ENCODE results near the gene LIN28A.

LIN28A gene, protein sequence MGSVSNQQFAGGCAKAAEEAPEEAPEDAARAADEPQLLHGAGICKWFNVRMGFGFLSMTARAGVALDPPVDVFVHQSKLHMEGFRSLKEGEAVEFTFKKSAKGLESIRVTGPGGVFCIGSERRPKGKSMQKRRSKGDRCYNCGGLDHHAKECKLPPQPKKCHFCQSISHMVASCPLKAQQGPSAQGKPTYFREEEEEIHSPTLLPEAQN

DNA sequence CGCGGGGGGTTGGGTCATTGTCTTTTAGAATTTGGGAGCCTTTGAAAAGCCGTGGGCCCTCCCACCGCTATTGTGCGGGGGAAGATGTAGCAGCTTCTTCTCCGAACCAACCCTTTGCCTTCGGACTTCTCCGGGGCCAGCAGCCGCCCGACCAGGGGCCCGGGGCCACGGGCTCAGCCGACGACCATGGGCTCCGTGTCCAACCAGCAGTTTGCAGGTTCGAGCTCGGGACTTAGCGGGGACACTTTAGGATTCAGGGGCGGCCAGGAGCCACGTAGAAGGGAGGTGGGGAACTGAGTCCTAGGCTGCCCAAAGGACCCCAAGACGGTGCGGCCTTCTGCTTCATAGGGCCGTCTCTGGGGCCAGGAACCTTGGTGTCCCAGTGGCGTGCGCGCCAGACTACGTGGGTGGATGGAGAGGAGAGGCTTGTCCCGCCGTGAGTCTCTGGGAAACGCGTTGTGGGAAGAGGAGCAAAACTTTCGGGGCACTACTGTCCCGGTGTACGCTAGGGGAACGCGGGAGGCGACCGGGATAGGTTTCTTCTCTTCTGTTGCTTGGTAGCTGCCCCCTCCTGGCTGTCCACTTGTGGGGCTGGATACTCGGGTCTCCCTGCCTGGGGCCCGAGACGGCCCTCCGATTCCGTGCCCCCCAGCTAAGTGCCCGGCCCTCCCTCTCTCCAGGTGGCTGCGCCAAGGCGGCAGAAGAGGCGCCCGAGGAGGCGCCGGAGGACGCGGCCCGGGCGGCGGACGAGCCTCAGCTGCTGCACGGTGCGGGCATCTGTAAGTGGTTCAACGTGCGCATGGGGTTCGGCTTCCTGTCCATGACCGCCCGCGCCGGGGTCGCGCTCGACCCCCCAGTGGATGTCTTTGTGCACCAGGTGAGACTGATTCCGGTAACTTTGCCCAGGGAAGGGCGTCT, at the start of gene LIN28A:
Gene LIN28A, plus strand, starts transcription at position 112 of the 918 bp plus-strand sequence. Its CDS starts 75 bp downstream, at position 187.
- Histone ChIP-seq H3K27me3 (ENCODE audit: control insufficient read depth, insufficient read depth, low read length) (no peaks in the 10 kb centered on the region), H3K36me3 (ENCODE audit: control insufficient read depth, insufficient read depth, low read length) (peaks cover 48% of the 10 kb centered on the region), H3K9me3 (ENCODE audit: control insufficient read depth, insufficient read depth, low read depth, low read length) (no peaks in the 10 kb centered on the region), H3K4me1 (ENCODE audit: control insufficient read depth, insufficient read depth, low read length) (peaks cover 37% of the 10 kb centered on the region), H3K9ac (ENCODE audit: low read length) (peak within 1 kb of the TSS; percentile 100), H3K27ac (ENCODE audit: low read depth, low read length) (peak within 1 kb of the TSS; percentile 97), H3K4me3 (ENCODE audit: low read depth, low read length) (peak within 1 kb of the TSS; percentile 93)

DNA sequence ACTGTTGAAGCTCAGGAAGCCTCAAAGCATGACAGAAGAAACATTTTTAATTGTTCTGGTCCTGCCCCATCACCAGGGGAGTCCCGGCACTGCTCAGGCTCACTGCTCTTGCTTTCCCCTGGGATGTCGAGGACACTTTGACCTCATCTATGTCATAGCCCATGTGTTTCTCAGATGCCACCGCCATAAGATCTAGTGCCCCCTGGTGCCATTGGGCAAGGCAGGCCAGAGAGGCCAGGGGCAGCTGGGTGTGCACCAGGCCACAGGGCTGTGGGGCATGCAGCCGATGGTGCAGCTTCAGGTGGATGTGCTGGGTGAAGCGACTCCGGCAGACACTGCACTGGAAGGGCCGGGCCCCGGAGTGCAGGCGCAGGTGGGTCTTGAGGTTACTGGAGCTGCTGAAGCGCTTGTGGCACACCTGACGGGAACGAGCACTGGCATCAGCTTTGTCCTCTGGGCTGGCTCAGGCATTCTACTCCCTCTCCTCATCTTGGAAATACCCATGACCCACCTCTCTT, 49.0 kb upstream of the LIN28A start:
- Histone ChIP-seq H3K36me3 (ENCODE audit: control insufficient read depth, insufficient read depth, low read length) (no peaks in the 10 kb centered on the region), H3K4me1 (ENCODE audit: control insufficient read depth, insufficient read depth, low read length) (peaks cover 30% of the 10 kb centered on the region), H3K9ac (ENCODE audit: low read length) (no peak overlapping the region), H3K9me3 (ENCODE audit: control insufficient read depth, insufficient read depth, low read depth, low read length) (no peaks in the 10 kb centered on the region), H3K4me3 (ENCODE audit: low read depth, low read length) (no peak overlapping the region), H3K27me3 (ENCODE audit: control insufficient read depth, insufficient read depth, low read length) (peaks cover 63% of the 10 kb centered on the region), H3K27ac (ENCODE audit: low read depth, low read length) (no peak overlapping the region)

DNA sequence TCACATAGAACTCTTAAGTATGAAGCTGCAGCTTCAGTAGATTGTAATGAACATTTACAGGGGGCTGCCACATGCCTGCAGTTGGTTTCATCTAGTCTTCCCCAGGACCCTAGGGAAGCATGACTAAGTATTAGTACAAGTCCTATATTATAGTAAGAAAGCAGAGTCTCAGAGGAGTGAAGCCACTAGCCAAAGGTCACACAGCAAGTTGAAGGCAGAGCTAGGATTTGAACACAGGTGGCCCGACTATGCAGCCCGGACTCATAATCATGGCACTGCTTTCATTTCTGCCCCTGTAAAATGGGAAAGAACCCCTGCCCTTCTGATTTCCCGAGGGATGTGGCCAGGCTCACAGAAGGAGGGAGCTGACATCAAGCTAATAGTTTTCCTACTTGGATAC, 48.3 kb upstream of the LIN28A start:
- Histone ChIP-seq H3K27me3 (ENCODE audit: control insufficient read depth, insufficient read depth, low read length) (peaks cover 63% of the 10 kb centered on the region), H3K27ac (ENCODE audit: low read depth, low read length) (no peak overlapping the region), H3K9me3 (ENCODE audit: control insufficient read depth, insufficient read depth, low read depth, low read length) (no peaks in the 10 kb centered on the region), H3K36me3 (ENCODE audit: control insufficient read depth, insufficient read depth, low read length) (no peaks in the 10 kb centered on the region), H3K4me3 (ENCODE audit: low read depth, low read length) (no peak overlapping the region), H3K4me1 (ENCODE audit: control insufficient read depth, insufficient read depth, low read length) (peaks cover 26% of the 10 kb centered on the region), H3K9ac (ENCODE audit: low read length) (no peak overlapping the region)

DNA sequence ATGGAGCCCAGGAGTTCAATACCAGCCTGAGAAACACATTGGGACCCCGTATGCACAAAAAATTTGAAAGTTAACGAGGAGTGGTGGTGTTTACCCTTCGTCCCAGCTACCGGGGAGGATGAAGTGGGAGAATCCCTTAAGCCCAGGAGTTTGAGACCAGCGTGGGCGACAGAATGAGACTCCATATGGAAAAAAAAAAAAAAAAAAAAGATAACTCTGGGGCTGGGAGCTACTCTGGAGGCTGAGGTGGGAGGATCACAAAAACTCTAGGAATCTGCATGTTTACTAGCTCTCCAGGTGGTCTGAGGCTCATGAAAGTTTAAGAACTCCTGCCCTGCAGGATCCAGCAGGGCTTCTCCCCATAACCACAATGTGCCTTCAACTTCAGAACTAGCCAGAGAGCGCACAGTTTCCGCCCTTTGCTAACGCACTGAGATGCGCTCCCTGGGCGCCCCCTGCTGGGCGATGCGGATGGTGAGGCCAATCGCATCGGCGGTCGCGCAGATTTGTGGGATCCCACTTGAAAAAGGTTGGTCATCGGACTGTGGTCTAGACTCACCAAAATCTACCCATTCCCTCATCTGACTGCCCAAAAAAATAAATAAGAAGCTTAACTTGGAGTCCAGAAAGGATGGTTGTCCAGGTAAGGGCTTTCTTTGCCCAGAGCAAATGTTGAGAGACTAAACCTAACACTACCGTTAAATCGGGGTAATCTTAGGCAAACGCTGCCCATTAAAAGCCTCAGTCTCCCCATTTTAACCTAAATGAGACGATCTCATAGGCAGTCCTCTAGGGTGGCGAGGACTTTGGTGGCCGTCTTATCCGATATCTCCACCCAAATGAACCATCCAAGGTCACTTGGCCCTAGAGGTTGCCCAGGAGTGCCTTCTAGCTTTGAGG, 46.8 kb upstream of the LIN28A start:
- no peak overlapping the region for H3K27ac ChIP-seq (ENCODE audit: low read depth, low read length)
- H3K9ac ChIP-seq (ENCODE audit: low read length): no peak overlapping the region
- H3K4me3 ChIP-seq (ENCODE audit: low read depth, low read length): no peak overlapping the region
- no peaks in the 10 kb centered on the region for H3K9me3 ChIP-seq (ENCODE audit: control insufficient read depth, insufficient read depth, low read depth, low read length)
- peaks cover 59% of the 10 kb centered on the region for H3K27me3 ChIP-seq (ENCODE audit: control insufficient read depth, insufficient read depth, low read length)
- H3K36me3 ChIP-seq (ENCODE audit: control insufficient read depth, insufficient read depth, low read length): no peaks in the 10 kb centered on the region
- H3K4me1 ChIP-seq (ENCODE audit: control insufficient read depth, insufficient read depth, low read length): peaks cover 24% of the 10 kb centered on the region

DNA sequence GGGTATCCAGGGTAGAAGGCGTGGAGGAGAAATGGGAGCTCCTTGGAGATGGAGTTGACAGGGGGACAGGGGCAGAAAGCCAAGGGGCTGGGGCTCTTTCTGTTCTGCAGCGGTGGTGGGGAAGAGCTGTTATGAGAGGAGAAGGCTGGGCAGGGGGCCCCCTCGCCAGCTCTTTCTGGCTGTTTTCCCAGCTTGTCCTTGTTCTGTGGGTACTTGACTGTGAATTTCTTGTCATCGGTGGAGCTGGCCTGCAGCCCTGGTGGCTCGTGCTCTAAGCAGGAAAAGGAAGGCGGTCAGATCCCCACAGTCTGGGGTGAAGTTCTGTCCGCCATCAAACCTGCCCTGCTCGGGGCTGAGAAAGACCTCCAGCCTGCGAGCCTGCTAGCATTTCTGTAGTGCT, 45.7 kb upstream of the LIN28A start:
- Histone ChIP-seq H3K4me3 (ENCODE audit: low read depth, low read length) (no peak overlapping the region), H3K27me3 (ENCODE audit: control insufficient read depth, insufficient read depth, low read length) (peaks cover 48% of the 10 kb centered on the region), H3K27ac (ENCODE audit: low read depth, low read length) (no peak overlapping the region), H3K36me3 (ENCODE audit: control insufficient read depth, insufficient read depth, low read length) (no peaks in the 10 kb centered on the region), H3K9me3 (ENCODE audit: control insufficient read depth, insufficient read depth, low read depth, low read length) (no peaks in the 10 kb centered on the region), H3K9ac (ENCODE audit: low read length) (no peak overlapping the region), H3K4me1 (ENCODE audit: control insufficient read depth, insufficient read depth, low read length) (peaks cover 19% of the 10 kb centered on the region; the same call in 1 of the 2 replicates)

DNA sequence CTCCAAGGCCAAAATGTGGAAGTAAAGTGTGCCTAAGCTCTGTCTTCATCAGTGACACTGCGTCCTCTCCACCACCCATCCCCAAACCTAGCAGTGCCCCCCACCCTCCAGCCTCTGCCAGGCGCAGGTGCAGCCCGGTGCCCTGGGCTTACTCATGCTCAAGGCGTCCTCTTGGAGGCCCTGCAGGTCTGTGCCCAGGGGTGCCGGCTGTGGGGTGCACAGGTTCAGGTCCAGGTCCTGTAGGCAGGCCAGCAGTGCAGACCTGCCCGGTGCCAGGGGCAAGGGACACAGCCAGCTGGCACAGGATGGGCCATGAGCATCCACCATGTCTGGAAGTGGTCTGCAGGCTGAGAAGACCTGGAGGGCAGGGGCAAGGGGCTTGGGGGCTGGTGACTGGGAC, 43.2 kb upstream of the LIN28A start:
- Histone ChIP-seq H3K9ac (ENCODE audit: low read length) (no peak overlapping the region), H3K27ac (ENCODE audit: low read depth, low read length) (no peak overlapping the region), H3K4me3 (ENCODE audit: low read depth, low read length) (no peak overlapping the region), H3K4me1 (ENCODE audit: control insufficient read depth, insufficient read depth, low read length) (peaks cover 9% of the 10 kb centered on the region; the same call in 1 of the 2 replicates), H3K9me3 (ENCODE audit: control insufficient read depth, insufficient read depth, low read depth, low read length) (peaks cover 8% of the 10 kb centered on the region; the same call in 1 of the 2 replicates), H3K36me3 (ENCODE audit: control insufficient read depth, insufficient read depth, low read length) (no peaks in the 10 kb centered on the region), H3K27me3 (ENCODE audit: control insufficient read depth, insufficient read depth, low read length) (peaks cover 23% of the 10 kb centered on the region)

DNA sequence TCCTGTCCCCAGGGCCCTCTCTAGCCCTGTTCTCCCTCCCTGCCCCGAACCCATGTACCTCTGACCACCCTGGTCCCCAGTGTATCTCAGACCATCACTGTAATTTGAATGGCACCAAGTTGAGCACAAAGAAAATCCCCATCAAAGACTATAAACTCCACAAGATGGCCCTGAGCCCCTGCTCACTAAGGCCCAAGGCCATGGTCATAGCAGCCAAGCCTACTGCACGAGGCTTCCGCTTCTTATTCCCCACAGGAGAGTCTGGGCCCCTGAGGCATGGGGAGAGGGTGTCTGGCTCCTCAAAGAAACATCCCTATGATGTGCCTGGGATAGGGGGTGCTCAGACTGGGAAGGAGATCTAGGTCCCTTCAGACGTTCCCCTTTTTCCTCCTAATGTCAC, 42.6 kb upstream of the LIN28A start:
- Histone ChIP-seq H3K36me3 (ENCODE audit: control insufficient read depth, insufficient read depth, low read length) (no peaks in the 10 kb centered on the region), H3K27me3 (ENCODE audit: control insufficient read depth, insufficient read depth, low read length) (peaks cover 19% of the 10 kb centered on the region), H3K4me3 (ENCODE audit: low read depth, low read length) (no peak overlapping the region), H3K4me1 (ENCODE audit: control insufficient read depth, insufficient read depth, low read length) (peaks cover 6% of the 10 kb centered on the region; the same call in 1 of the 2 replicates), H3K9me3 (ENCODE audit: control insufficient read depth, insufficient read depth, low read depth, low read length) (peaks cover 8% of the 10 kb centered on the region; the same call in 1 of the 2 replicates), H3K27ac (ENCODE audit: low read depth, low read length) (no peak overlapping the region), H3K9ac (ENCODE audit: low read length) (no peak overlapping the region)

DNA sequence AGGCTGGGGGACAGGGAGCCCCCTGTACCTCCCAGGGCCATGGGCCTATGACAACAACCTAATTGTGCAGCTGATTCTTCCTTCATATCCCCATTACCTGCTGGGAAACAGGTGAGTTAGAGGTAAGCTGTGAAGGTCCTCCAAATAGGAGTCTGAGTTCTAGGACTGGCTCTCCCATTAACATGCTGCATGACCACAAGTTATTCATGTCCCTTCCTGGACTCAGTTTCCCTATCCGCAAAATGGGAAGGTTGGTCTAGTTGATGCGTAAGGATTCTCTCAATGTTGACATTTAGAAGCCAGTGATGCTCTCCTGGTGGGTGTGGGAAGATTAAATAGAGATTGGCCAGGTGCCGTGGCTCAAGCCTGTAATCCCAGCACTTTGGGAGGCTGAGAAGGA, 42.1 kb upstream of the LIN28A start:
- H3K4me3 ChIP-seq (ENCODE audit: low read depth, low read length): no peak overlapping the region
- peaks cover 2% of the 10 kb centered on the region; the same call in 1 of the 2 replicates for H3K4me1 ChIP-seq (ENCODE audit: control insufficient read depth, insufficient read depth, low read length)
- peaks cover 16% of the 10 kb centered on the region for H3K27me3 ChIP-seq (ENCODE audit: control insufficient read depth, insufficient read depth, low read length)
- no peaks in the 10 kb centered on the region for H3K36me3 ChIP-seq (ENCODE audit: control insufficient read depth, insufficient read depth, low read length)
- H3K9me3 ChIP-seq (ENCODE audit: control insufficient read depth, insufficient read depth, low read depth, low read length): peaks cover 8% of the 10 kb centered on the region; the same call in 1 of the 2 replicates
- no peak overlapping the region for H3K27ac ChIP-seq (ENCODE audit: low read depth, low read length)
- no peak overlapping the region for H3K9ac ChIP-seq (ENCODE audit: low read length)

DNA sequence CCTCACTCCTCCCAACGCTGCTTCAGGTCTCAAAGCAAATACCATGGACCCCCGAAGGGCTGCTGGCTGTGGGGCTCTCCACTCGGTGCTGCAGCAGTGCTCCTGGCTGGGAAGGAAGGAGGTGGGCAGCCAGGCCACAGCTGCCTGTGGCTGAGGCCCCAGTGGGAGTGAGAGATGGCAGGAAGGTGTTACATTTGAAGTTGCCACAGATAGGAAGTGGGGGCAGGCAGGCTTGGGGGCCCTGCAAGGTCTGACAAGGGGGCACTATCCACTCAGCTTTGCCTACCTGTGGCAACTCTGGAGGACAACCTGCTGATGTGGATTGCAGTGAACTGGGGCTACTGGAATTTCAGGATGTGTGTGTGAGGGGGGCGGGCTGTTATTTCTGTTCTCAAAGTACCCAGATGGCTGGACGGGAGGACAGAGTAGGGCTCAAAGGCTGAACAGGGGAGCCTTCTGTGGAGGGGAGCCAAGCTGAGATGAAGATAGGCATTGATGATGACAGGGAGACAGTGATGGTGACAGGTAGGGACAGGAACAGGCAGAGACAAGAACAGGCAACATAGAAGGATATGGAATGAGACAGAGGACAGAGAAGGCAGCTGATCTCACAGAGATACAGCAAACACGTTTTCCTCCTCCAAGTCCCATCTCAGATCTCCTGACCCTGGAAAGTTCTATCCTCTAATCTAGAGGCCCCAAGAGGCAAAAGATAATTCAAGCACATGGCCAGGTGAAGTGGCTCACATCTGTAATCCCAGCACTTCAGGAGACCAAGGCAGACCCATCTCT, 39.8 kb upstream of the LIN28A start:
- H3K27me3 ChIP-seq (ENCODE audit: control insufficient read depth, insufficient read depth, low read length): no peaks in the 10 kb centered on the region
- H3K27ac ChIP-seq (ENCODE audit: low read depth, low read length): no peak overlapping the region
- peaks cover 20% of the 10 kb centered on the region; the same call in 1 of the 2 replicates for H3K4me1 ChIP-seq (ENCODE audit: control insufficient read depth, insufficient read depth, low read length)
- no peak overlapping the region for H3K4me3 ChIP-seq (ENCODE audit: low read depth, low read length)
- no peak overlapping the region for H3K9ac ChIP-seq (ENCODE audit: low read length)
- peaks cover 8% of the 10 kb centered on the region; the same call in 1 of the 2 replicates for H3K9me3 ChIP-seq (ENCODE audit: control insufficient read depth, insufficient read depth, low read depth, low read length)
- H3K36me3 ChIP-seq (ENCODE audit: control insufficient read depth, insufficient read depth, low read length): no peaks in the 10 kb centered on the region

DNA sequence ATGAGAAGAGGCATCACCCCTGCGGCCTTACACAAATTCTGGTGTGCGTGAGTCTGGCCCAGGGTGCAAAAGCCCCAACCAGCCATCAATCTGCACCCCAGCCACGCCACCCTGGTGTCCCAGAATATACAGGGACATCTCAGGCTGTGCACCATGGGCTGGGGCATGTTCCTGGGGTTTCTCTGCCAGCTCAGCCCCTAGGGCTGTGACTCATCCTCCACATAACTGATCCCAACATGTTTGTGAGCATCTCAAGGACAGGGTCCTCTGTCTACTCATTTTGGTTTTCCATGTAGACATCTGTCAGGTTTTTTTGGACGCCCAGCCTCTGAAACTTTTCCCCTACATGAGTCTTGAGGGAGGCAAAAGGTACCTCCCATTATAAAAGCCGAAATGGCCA, 38.6 kb upstream of the LIN28A start:
- no peak overlapping the region for H3K4me3 ChIP-seq (ENCODE audit: low read depth, low read length)
- H3K9ac ChIP-seq (ENCODE audit: low read length): no peak overlapping the region
- no peaks in the 10 kb centered on the region for H3K27me3 ChIP-seq (ENCODE audit: control insufficient read depth, insufficient read depth, low read length)
- peaks cover 20% of the 10 kb centered on the region; the same call in 1 of the 2 replicates for H3K4me1 ChIP-seq (ENCODE audit: control insufficient read depth, insufficient read depth, low read length)
- no peaks in the 10 kb centered on the region for H3K36me3 ChIP-seq (ENCODE audit: control insufficient read depth, insufficient read depth, low read length)
- peaks cover 8% of the 10 kb centered on the region; the same call in 1 of the 2 replicates for H3K9me3 ChIP-seq (ENCODE audit: control insufficient read depth, insufficient read depth, low read depth, low read length)
- no peak overlapping the region for H3K27ac ChIP-seq (ENCODE audit: low read depth, low read length)

Measured in HUES6 (cell line).